Ascending aorta (tissue), 2 donors: ENCODE data around the gene PTPN12. TPM values are rescaled to one million over a fixed set of nuclear protein-coding genes. Genes with fewer than 3 reads are reported as not detected.

Experiments used
- DNase-seq, 2 donors: peaks; one replicate each; pipeline ENCODE4 v3.0.0-alpha.2; 2019; ENCODE audit warnings: low spot score in 2 of 2
- H3K27ac ChIP-seq, 2 donors: fragments of 200-600 bp; sonication (generic); one replicate each; pipeline ENCODE4 v1.5.1; 2016 to 2017; ENCODE audit warnings: mild to moderate bottlenecking in 1 of 2
- H3K27me3 ChIP-seq: fragments of 200-600 bp; sonication (generic); one replicate; pipeline ENCODE4 v1.5.1; 2017
- H3K36me3 ChIP-seq, 2 donors: fragments of 200-600 bp; sonication (generic); one replicate each; pipeline ENCODE4 v1.5.1; 2016
- H3K4me1 ChIP-seq, 2 donors: fragments of 200-600 bp; sonication (generic); one replicate each; pipeline ENCODE4 v1.5.1; 2016 to 2017; ENCODE audit warnings: mild to moderate bottlenecking in 1 of 2
- H3K4me3 ChIP-seq, 2 donors: fragments of 200-600 bp; sonication (generic); one replicate each; pipeline ENCODE4 v1.5.1; 2016 to 2017; ENCODE audit warnings: mild to moderate bottlenecking in 1 of 2
- H3K9me3 ChIP-seq, 2 donors: fragments of 200-600 bp; sonication (generic); one replicate each; pipeline ENCODE4 v1.5.1; 2016
- intact Hi-C: fragments of 100-400 bp; cut with DNase I; formaldehyde crosslinking; loops from one replicate; pipeline ENCODE4 v1.15.1; 2023
- total RNA-seq: library from RNA; depleted of rRNA; stranded (reverse); fragments of >200 nt; gene quantifications from one replicate; pipeline ENCODE4 v1.1.0, GENCODE V29; 2016
- TF ChIP-seq, protein P1 (sequence below), 3 experiments: fragments of 200-600 bp in 2 of 3; fragments of 450-650 bp in 1 of 3; sonication (generic) in 2 of 3; IDR thresholded peaks; one replicate each; pipeline ENCODE4 v1.5.1; 2016 to 2019; ENCODE audit warnings: antibody characterized with exemption in 3 of 3, mild to moderate bottlenecking in 1 of 3, moderate library complexity in 1 of 3

The PTPN12 gene
- total RNA-seq, 1 donor from 2014 or later, result 57.4 TPM

DNA sequence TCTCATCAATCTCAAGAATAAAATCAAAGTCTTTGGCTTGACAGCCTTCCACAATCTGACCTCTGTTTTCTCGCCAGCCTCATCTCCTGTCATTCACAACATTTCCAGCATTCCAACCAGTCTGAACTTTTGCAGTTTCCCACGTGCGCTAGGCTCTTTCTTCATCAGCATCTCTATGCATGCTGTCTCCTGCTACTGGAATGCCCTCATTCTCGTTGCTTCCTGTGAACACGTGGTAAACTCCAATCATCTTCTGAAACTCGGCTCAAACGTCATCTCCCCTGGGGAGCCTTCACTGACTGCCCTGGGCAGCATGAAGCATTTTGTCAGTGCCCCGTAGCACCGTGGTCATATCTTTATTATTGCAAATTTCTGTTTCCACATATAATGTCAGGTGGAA, 146.9 kb downstream of the PTPN12 start:
- Histone ChIP-seq H3K9me3 (no peaks in the 10 kb centered on the region), H3K36me3 (peaks cover 0 to 5% of the 10 kb centered on the region in 2 donors), H3K4me3 (no peak overlapping the region), H3K27ac (no peak overlapping the region), H3K27me3 (no peaks in the 10 kb centered on the region), H3K4me1 (peaks cover 0 to 10% of the 10 kb centered on the region in 2 donors)
- intact Hi-C loops, result no loop called here
- TF ChIP-seq, protein P1, sequence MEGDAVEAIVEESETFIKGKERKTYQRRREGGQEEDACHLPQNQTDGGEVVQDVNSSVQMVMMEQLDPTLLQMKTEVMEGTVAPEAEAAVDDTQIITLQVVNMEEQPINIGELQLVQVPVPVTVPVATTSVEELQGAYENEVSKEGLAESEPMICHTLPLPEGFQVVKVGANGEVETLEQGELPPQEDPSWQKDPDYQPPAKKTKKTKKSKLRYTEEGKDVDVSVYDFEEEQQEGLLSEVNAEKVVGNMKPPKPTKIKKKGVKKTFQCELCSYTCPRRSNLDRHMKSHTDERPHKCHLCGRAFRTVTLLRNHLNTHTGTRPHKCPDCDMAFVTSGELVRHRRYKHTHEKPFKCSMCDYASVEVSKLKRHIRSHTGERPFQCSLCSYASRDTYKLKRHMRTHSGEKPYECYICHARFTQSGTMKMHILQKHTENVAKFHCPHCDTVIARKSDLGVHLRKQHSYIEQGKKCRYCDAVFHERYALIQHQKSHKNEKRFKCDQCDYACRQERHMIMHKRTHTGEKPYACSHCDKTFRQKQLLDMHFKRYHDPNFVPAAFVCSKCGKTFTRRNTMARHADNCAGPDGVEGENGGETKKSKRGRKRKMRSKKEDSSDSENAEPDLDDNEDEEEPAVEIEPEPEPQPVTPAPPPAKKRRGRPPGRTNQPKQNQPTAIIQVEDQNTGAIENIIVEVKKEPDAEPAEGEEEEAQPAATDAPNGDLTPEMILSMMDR (IDR thresholded peaks at IDR 0.05), result no peak
- peak in 1 of 2 donors; percentile 77 for DNase-seq

DNA sequence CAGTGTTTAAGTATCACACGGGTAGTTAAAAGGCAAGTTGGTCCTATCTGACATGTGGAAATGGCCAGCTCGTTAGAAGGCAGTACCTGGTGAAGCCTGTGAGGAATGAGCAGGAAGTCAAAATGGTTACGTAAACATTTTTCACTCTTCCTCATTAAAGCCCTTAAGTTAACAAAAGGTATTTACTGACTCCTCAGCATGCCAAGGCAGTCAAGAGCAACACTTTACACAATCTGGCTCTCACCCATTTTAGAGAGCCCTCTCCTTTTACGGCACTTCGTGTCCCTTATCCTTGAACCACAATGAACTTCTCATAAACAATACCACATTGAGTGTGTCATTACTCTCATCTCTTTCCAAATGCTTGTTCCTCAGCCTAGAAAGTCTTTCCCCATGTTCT, 148.1 kb downstream of the PTPN12 start:
- intact Hi-C loops, result no loop called here
- TF ChIP-seq, protein P1 (IDR thresholded peaks at IDR 0.05), result no peak
- no peaks in the 10 kb centered on the region for H3K27me3 ChIP-seq
- no peak overlapping the region for H3K27ac ChIP-seq
- H3K4me1 ChIP-seq, result peaks cover 0 to 10% of the 10 kb centered on the region in 2 donors
- H3K9me3 ChIP-seq, result no peaks in the 10 kb centered on the region
- peaks cover 3 to 10% of the 10 kb centered on the region in 2 donors for H3K36me3 ChIP-seq
- no peak for DNase-seq
- no peak overlapping the region for H3K4me3 ChIP-seq

DNA sequence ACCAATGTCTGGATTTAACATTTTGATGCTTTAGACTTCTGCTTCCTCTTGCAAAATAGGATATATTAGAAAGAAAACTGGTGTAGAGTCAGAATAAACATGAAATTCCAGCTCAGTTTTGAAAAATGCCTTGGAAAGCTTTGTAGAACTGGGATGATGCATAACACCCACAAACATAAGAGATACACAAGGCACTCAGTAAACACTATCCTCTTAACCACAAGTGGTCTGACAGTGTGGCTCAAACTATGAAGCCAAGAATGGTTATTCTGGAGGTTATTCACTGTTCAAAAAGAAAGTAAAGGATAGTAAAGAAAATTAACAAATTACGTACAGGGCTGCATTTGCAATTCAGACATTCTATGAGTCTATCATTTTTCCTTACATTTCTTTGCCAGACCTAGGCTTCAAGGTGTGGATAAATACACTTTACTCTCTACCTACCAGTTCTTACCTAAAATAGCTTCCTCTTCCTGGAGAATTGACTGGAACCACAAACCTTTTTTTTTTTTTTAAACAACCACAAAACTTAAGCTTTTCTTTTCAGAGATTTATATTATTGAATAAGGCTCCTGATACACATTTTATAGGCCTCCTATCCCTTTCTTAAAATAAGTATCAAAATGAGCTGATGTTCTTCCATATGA, 150.1 kb downstream of the PTPN12 start:
- H3K4me1 ChIP-seq, result peaks cover 0 to 10% of the 10 kb centered on the region in 2 donors
- peaks cover 3 to 10% of the 10 kb centered on the region in 2 donors for H3K36me3 ChIP-seq
- H3K4me3 ChIP-seq, result no peak overlapping the region
- TF ChIP-seq, protein P1 (IDR thresholded peaks at IDR 0.05), result no peak
- no peak for DNase-seq
- H3K27ac ChIP-seq, result no peak overlapping the region
- no peaks in the 10 kb centered on the region for H3K9me3 ChIP-seq
- intact Hi-C loops, result no loop called here
- H3K27me3 ChIP-seq, result no peaks in the 10 kb centered on the region

DNA sequence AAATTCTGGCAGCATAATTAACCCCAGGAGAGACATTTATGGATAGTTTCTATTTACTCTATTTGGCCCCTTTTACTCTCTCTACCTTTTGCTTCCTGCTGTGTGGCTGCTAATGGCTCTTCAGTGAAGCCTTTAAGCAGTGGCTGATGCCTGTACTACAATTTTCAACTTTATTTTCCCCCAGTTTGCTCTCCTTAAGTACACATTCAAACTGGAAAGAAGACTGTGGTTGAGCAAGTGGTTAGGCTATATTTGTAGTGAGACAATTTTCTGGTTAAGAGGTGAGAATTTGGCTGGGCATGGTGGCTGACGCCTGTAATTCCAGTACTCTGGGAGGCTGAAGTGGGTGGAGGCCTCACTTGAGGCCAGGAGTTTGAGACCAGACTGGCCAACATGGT, 150.7 kb downstream of the PTPN12 start:
- intact Hi-C loops, result no loop called here
- no peak for DNase-seq
- Histone ChIP-seq H3K27me3 (no peaks in the 10 kb centered on the region), H3K36me3 (peaks cover 3 to 10% of the 10 kb centered on the region in 2 donors), H3K9me3 (no peaks in the 10 kb centered on the region), H3K4me3 (no peak overlapping the region), H3K4me1 (peaks cover 0 to 10% of the 10 kb centered on the region in 2 donors), H3K27ac (no peak overlapping the region)
- TF ChIP-seq, protein P1 (IDR thresholded peaks at IDR 0.05), result no peak

Other genes starting within 250 kb of the PTPN12 start
- gene GSAP, start 120.9 kb upstream of the PTPN12 start, total RNA-seq, result 10.9 TPM
- gene RSBN1L, start 159.2 kb downstream of the PTPN12 start, total RNA-seq, result 12.8 TPM